Neural cell (in vitro differentiated cells): ENCODE results near the gene AARS1.

Experiments used
- EP300 ChIP-seq: fragments of 450-650 bp; conservative IDR thresholded peaks from 2 replicates; pipeline ENCODE4 v1.6.1; 2014; ENCODE audit warnings: antibody characterized with exemption, mild to moderate bottlenecking, moderate library complexity; ENCODE audit not compliant: poor library complexity, severe bottlenecking
- EZH2 ChIP-seq: fragments of 200-600, 300-800 bp; shearing (Covaris generic), sonication (generic); IDR thresholded peaks from 2 replicates; pipeline ENCODE4 v1.6.1; 2014; ENCODE audit warnings: antibody characterized with exemption, low read length, borderline replicate concordance, mild to moderate bottlenecking; ENCODE audit not compliant: insufficient read depth, poor library complexity, severe bottlenecking
- MXI1 ChIP-seq: fragments of 450-650 bp; conservative IDR thresholded peaks from 2 replicates; pipeline ENCODE4 v1.6.1; 2014; ENCODE audit warnings: antibody characterized with exemption, mild to moderate bottlenecking; ENCODE audit not compliant: poor library complexity, severe bottlenecking
- POLR2AphosphoS5 ChIP-seq: IDR thresholded peaks from 2 replicates; pipeline ENCODE4 v1.6.1; 2012
- RAD21 ChIP-seq: fragments of 450-650 bp; conservative IDR thresholded peaks from 2 replicates; pipeline ENCODE4 v1.6.1; 2014; ENCODE audit warnings: antibody characterized with exemption, mild to moderate bottlenecking, moderate library complexity
- SMC3 ChIP-seq: fragments of 450-650 bp; conservative IDR thresholded peaks from 2 replicates; pipeline ENCODE4 v1.6.1; 2014; ENCODE audit warnings: antibody characterized with exemption, mild to moderate bottlenecking, moderate library complexity; ENCODE audit not compliant: poor library complexity
- TAF1 ChIP-seq: IDR thresholded peaks from 2 replicates; pipeline ENCODE4 v1.6.1; 2012; ENCODE audit warnings: low read depth
- TF ChIP-seq, protein P1 (sequence below): fragments of 450-650 bp; IDR thresholded peaks from 2 replicates; pipeline ENCODE4 v1.5.1; 2014; ENCODE audit warnings: antibody characterized with exemption, mild to moderate bottlenecking, moderate library complexity; ENCODE audit not compliant: poor library complexity, severe bottlenecking
- TF ChIP-seq, protein P2 (sequence below): IDR thresholded peaks from 2 replicates; pipeline ENCODE4 v1.6.1; 2012; ENCODE audit warnings: borderline replicate concordance

DNA sequence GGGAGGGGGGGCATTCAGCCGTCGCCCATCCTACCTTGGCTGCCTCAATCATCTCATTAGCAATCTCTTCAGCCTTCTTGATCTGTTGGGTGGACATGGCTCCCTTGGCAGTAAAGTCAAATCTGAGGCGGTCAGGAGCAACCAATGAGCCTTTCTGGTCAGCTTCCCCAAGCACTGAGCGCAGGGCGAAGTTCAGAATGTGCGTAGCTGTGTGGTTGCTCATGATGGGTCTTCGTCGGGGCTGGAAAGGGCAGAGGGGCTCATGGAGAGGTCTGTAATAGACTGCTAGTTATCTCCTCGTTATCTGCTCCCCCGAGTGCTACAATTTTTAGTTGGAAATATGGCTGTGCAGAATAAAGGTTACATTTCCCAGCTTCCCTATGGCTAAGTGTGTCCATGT is 30.4 kb downstream of the AARS1 start:
- TF ChIP-seq, protein P1, sequence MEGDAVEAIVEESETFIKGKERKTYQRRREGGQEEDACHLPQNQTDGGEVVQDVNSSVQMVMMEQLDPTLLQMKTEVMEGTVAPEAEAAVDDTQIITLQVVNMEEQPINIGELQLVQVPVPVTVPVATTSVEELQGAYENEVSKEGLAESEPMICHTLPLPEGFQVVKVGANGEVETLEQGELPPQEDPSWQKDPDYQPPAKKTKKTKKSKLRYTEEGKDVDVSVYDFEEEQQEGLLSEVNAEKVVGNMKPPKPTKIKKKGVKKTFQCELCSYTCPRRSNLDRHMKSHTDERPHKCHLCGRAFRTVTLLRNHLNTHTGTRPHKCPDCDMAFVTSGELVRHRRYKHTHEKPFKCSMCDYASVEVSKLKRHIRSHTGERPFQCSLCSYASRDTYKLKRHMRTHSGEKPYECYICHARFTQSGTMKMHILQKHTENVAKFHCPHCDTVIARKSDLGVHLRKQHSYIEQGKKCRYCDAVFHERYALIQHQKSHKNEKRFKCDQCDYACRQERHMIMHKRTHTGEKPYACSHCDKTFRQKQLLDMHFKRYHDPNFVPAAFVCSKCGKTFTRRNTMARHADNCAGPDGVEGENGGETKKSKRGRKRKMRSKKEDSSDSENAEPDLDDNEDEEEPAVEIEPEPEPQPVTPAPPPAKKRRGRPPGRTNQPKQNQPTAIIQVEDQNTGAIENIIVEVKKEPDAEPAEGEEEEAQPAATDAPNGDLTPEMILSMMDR, result no peak
- TF ChIP-seq RAD21 (no peak), POLR2AphosphoS5 (no peak), SMC3 (no peak), TAF1 (no peak), EP300 (no peak), EZH2 (no peak), MXI1 (no peak)
- TF ChIP-seq, protein P2, sequence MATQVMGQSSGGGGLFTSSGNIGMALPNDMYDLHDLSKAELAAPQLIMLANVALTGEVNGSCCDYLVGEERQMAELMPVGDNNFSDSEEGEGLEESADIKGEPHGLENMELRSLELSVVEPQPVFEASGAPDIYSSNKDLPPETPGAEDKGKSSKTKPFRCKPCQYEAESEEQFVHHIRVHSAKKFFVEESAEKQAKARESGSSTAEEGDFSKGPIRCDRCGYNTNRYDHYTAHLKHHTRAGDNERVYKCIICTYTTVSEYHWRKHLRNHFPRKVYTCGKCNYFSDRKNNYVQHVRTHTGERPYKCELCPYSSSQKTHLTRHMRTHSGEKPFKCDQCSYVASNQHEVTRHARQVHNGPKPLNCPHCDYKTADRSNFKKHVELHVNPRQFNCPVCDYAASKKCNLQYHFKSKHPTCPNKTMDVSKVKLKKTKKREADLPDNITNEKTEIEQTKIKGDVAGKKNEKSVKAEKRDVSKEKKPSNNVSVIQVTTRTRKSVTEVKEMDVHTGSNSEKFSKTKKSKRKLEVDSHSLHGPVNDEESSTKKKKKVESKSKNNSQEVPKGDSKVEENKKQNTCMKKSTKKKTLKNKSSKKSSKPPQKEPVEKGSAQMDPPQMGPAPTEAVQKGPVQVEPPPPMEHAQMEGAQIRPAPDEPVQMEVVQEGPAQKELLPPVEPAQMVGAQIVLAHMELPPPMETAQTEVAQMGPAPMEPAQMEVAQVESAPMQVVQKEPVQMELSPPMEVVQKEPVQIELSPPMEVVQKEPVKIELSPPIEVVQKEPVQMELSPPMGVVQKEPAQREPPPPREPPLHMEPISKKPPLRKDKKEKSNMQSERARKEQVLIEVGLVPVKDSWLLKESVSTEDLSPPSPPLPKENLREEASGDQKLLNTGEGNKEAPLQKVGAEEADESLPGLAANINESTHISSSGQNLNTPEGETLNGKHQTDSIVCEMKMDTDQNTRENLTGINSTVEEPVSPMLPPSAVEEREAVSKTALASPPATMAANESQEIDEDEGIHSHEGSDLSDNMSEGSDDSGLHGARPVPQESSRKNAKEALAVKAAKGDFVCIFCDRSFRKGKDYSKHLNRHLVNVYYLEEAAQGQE, result no peak
